ENCODE results near the gene TINAGL1.

DNA sequence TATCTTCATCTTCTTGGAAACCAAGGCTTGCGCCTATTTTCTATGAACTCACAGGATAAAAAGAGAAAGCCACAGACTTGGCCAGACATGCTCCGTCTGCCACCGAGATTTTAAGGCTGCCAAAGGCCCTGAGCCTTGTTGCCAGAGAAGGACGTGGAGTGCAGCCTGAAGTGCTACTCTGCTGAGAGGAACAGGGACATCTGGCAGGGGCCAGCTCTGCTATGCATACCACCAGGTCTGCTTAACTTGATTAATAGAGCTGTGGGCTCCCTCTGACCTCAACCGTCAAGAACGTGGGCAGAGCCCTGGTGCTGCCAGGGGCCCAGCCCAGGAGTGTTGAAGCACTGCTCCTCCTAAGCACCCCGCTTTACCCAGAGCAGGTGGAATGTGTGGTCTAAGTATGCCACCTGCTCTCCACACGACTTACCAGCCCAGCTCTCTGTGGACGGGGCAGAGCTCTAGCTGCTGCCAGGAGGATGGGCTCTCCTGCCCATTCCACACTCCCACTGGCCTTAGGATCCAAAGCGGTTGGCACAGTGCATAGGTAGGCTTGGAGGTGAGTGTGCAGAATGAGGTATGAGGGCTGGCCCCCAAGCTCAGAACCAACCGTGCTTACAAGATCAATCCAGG is 51.7 kb downstream of the TINAGL1 start:
- TF ChIP-seq CTCF (IDR thresholded peaks at IDR 0.05) (no peak), EP300 (IDR thresholded peaks at IDR 0.05) (peak in 1 of 4 donors; percentile 4)
